ENCODE data around the gene ERI3.

The ERI3 gene

GRCh38 chr1:44264451-44264771 lies 90.6 kb downstream of the ERI3 start:
- Histone ChIP-seq H3K27ac (ENCODE audit: low read length) (no peak overlapping the region), H3K27me3 (ENCODE audit: control insufficient read depth, insufficient read depth, low read length) (no peaks in the 10 kb centered on the region), H3K9me3 (ENCODE audit: control insufficient read depth, low read depth, low read length) (no peaks in the 10 kb centered on the region), H3K4me3 (ENCODE audit: low read length) (no peak overlapping the region), H3K4me1 (ENCODE audit: control insufficient read depth, low read depth, low read length) (no peaks in the 10 kb centered on the region), H3K9ac (ENCODE audit: low read length) (no peak overlapping the region), H3K36me3 (ENCODE audit: control insufficient read depth, low read depth, low read length) (no peaks in the 10 kb centered on the region)

GRCh38 chr1:44263568-44264450 lies 91.2 kb downstream of the ERI3 start:
- Histone ChIP-seq H3K4me3 (ENCODE audit: low read length) (no peak overlapping the region), H3K9me3 (ENCODE audit: control insufficient read depth, low read depth, low read length) (no peaks in the 10 kb centered on the region), H3K36me3 (ENCODE audit: control insufficient read depth, low read depth, low read length) (no peaks in the 10 kb centered on the region), H3K9ac (ENCODE audit: low read length) (no peak overlapping the region), H3K27me3 (ENCODE audit: control insufficient read depth, insufficient read depth, low read length) (no peaks in the 10 kb centered on the region), H3K27ac (ENCODE audit: low read length) (no peak overlapping the region), H3K4me1 (ENCODE audit: control insufficient read depth, low read depth, low read length) (no peaks in the 10 kb centered on the region)

GRCh38 chr1:44262816-44263567 lies 92.1 kb downstream of the ERI3 start:
- Histone ChIP-seq H3K9ac (ENCODE audit: low read length) (no peak overlapping the region), H3K27ac (ENCODE audit: low read length) (no peak overlapping the region), H3K4me1 (ENCODE audit: control insufficient read depth, low read depth, low read length) (no peaks in the 10 kb centered on the region)

GRCh38 chr1:44262414-44262813 lies 92.6 kb downstream of the ERI3 start:
- Histone ChIP-seq H3K27me3 (ENCODE audit: control insufficient read depth, insufficient read depth, low read length) (no peaks in the 10 kb centered on the region), H3K9ac (ENCODE audit: low read length) (no peak overlapping the region), H3K36me3 (ENCODE audit: control insufficient read depth, low read depth, low read length) (no peaks in the 10 kb centered on the region), H3K4me3 (ENCODE audit: low read length) (no peak overlapping the region), H3K9me3 (ENCODE audit: control insufficient read depth, low read depth, low read length) (no peaks in the 10 kb centered on the region), H3K4me1 (ENCODE audit: control insufficient read depth, low read depth, low read length) (peaks cover 5% of the 10 kb centered on the region), H3K27ac (ENCODE audit: low read length) (no peak overlapping the region)

More at GRCh38 chr1:44262816-44263567, 92.1 kb downstream of the ERI3 start:
- H3K9me3 ChIP-seq (ENCODE audit: control insufficient read depth, low read depth, low read length): no peaks in the 10 kb centered on the region
- H3K27me3 ChIP-seq (ENCODE audit: control insufficient read depth, insufficient read depth, low read length): no peaks in the 10 kb centered on the region
- H3K36me3 ChIP-seq (ENCODE audit: control insufficient read depth, low read depth, low read length): no peaks in the 10 kb centered on the region
- no peak overlapping the region for H3K4me3 ChIP-seq (ENCODE audit: low read length)

GRCh38 chr1:44261962-44262361 lies 93.1 kb downstream of the ERI3 start:
- Histone ChIP-seq H3K9ac (ENCODE audit: low read length) (no peak overlapping the region), H3K4me3 (ENCODE audit: low read length) (no peak overlapping the region), H3K27ac (ENCODE audit: low read length) (no peak overlapping the region), H3K9me3 (ENCODE audit: control insufficient read depth, low read depth, low read length) (no peaks in the 10 kb centered on the region), H3K36me3 (ENCODE audit: control insufficient read depth, low read depth, low read length) (no peaks in the 10 kb centered on the region), H3K4me1 (ENCODE audit: control insufficient read depth, low read depth, low read length) (peaks cover 10% of the 10 kb centered on the region), H3K27me3 (ENCODE audit: control insufficient read depth, insufficient read depth, low read length) (no peaks in the 10 kb centered on the region)

GRCh38 chr1:44261171-44261817 lies 93.8 kb downstream of the ERI3 start:
- peaks cover 11% of the 10 kb centered on the region for H3K4me1 ChIP-seq (ENCODE audit: control insufficient read depth, low read depth, low read length)
- H3K27ac ChIP-seq (ENCODE audit: low read length): no peak overlapping the region
- no peaks in the 10 kb centered on the region for H3K36me3 ChIP-seq (ENCODE audit: control insufficient read depth, low read depth, low read length)
- no peak overlapping the region for H3K4me3 ChIP-seq (ENCODE audit: low read length)
- H3K27me3 ChIP-seq (ENCODE audit: control insufficient read depth, insufficient read depth, low read length): no peaks in the 10 kb centered on the region
- H3K9me3 ChIP-seq (ENCODE audit: control insufficient read depth, low read depth, low read length): no peaks in the 10 kb centered on the region
- H3K9ac ChIP-seq (ENCODE audit: low read length): no peak overlapping the region

- Histone ChIP-seq H3K36me3 (ENCODE audit: control insufficient read depth, low read depth, low read length) (no peaks in the 10 kb centered on the region), H3K27me3 (ENCODE audit: control insufficient read depth, insufficient read depth, low read length) (no peaks in the 10 kb centered on the region), H3K9ac (ENCODE audit: low read length) (no peak overlapping the region), H3K4me3 (ENCODE audit: low read length) (no peak overlapping the region), H3K4me1 (ENCODE audit: control insufficient read depth, low read depth, low read length) (peaks cover 11% of the 10 kb centered on the region), H3K9me3 (ENCODE audit: control insufficient read depth, low read depth, low read length) (no peaks in the 10 kb centered on the region), H3K27ac (ENCODE audit: low read length) (no peak overlapping the region)
Observed at GRCh38 chr1:44260792-44261170, 94.3 kb downstream of the ERI3 start.

- Histone ChIP-seq H3K4me3 (ENCODE audit: low read length) (no peak overlapping the region), H3K9ac (ENCODE audit: low read length) (no peak overlapping the region), H3K27ac (ENCODE audit: low read length) (no peak overlapping the region), H3K9me3 (ENCODE audit: control insufficient read depth, low read depth, low read length) (no peaks in the 10 kb centered on the region), H3K27me3 (ENCODE audit: control insufficient read depth, insufficient read depth, low read length) (no peaks in the 10 kb centered on the region), H3K4me1 (ENCODE audit: control insufficient read depth, low read depth, low read length) (peaks cover 16% of the 10 kb centered on the region), H3K36me3 (ENCODE audit: control insufficient read depth, low read depth, low read length) (no peaks in the 10 kb centered on the region)
Observed at GRCh38 chr1:44259090-44259489, 96.0 kb downstream of the ERI3 start.

- Histone ChIP-seq H3K9me3 (ENCODE audit: control insufficient read depth, low read depth, low read length) (no peaks in the 10 kb centered on the region), H3K27ac (ENCODE audit: low read length) (no peak overlapping the region), H3K4me3 (ENCODE audit: low read length) (no peak overlapping the region), H3K9ac (ENCODE audit: low read length) (no peak overlapping the region), H3K27me3 (ENCODE audit: control insufficient read depth, insufficient read depth, low read length) (no peaks in the 10 kb centered on the region), H3K4me1 (ENCODE audit: control insufficient read depth, low read depth, low read length) (peaks cover 16% of the 10 kb centered on the region), H3K36me3 (ENCODE audit: control insufficient read depth, low read depth, low read length) (no peaks in the 10 kb centered on the region)
Observed at GRCh38 chr1:44256762-44257554, 98.1 kb downstream of the ERI3 start.

GRCh38 chr1:44254392-44254910 lies 100.6 kb downstream of the ERI3 start:
- Histone ChIP-seq H3K9ac (ENCODE audit: low read length) (no peak overlapping the region), H3K27me3 (ENCODE audit: control insufficient read depth, insufficient read depth, low read length) (no peaks in the 10 kb centered on the region), H3K4me3 (ENCODE audit: low read length) (no peak overlapping the region), H3K36me3 (ENCODE audit: control insufficient read depth, low read depth, low read length) (no peaks in the 10 kb centered on the region), H3K4me1 (ENCODE audit: control insufficient read depth, low read depth, low read length) (peaks cover 16% of the 10 kb centered on the region), H3K9me3 (ENCODE audit: control insufficient read depth, low read depth, low read length) (no peaks in the 10 kb centered on the region), H3K27ac (ENCODE audit: low read length) (no peak overlapping the region)
